MM.1S (cell line): ENCODE results near the gene SPESP1.

Experiments
- DNase-seq: peaks from one replicate; pipeline ENCODE4 v3.0.0-alpha.2; 2015
- H2AFZ ChIP-seq: fragments of 300-600 bp; sonication (generic); 2 replicates; pipeline ENCODE4 v1.6.0; 2016; ENCODE audit warnings: antibody characterized with exemption, low read length
- H3F3A ChIP-seq: fragments of 300-600 bp; sonication (generic); 2 replicates; pipeline ENCODE4 v1.6.1; 2016; ENCODE audit warnings: mild to moderate bottlenecking, antibody characterized with exemption, low read length, moderate library complexity, mixed read lengths; ENCODE audit not compliant: insufficient read depth
- H3K27ac ChIP-seq: fragments of 300-600 bp; sonication (generic); 2 replicates; pipeline ENCODE4 v1.5.1; 2016; ENCODE audit warnings: mild to moderate bottlenecking, low read length
- H3K27me3 ChIP-seq: fragments of 300-600 bp; sonication (generic); replicated peaks from 2 replicates; pipeline ENCODE4 v1.6.0; 2016; ENCODE audit warnings: low read length; ENCODE audit not compliant: insufficient read depth
- H3K36me3 ChIP-seq: fragments of 300-600 bp; sonication (generic); replicated peaks from 2 replicates; pipeline ENCODE4 v1.6.1; 2016; ENCODE audit warnings: mild to moderate bottlenecking, low read length, mixed read lengths; ENCODE audit not compliant: insufficient read depth
- H3K4me1 ChIP-seq: fragments of 300-600 bp; sonication (generic); 2 replicates; pipeline ENCODE4 v1.6.1; 2016; ENCODE audit warnings: low read length, mixed read lengths
- H3K4me2 ChIP-seq: fragments of 300-600 bp; sonication (generic); 2 replicates; pipeline ENCODE4 v1.6.0; 2016; ENCODE audit warnings: low read depth, low read length
- H3K4me3 ChIP-seq: fragments of 300-600 bp; sonication (generic); 2 replicates; pipeline ENCODE4 v1.5.1; 2016; ENCODE audit warnings: low read length, mixed read lengths
- H3K79me2 ChIP-seq: fragments of 300-600 bp; sonication (generic); 2 replicates; pipeline ENCODE4 v1.6.1; 2016; ENCODE audit warnings: mixed run types, low read length, mixed read lengths
- H3K9ac ChIP-seq: fragments of 300-600 bp; sonication (generic); 2 replicates; pipeline ENCODE4 v1.6.1; 2016; ENCODE audit warnings: low read length, mixed read lengths
- H3K9me2 ChIP-seq: fragments of 300-600 bp; sonication (generic); replicated peaks from 2 replicates; pipeline ENCODE4 v1.6.1; 2016; ENCODE audit warnings: mild to moderate bottlenecking, low read length, mixed read lengths; ENCODE audit not compliant: insufficient read depth
- H3K9me3 ChIP-seq: fragments of 300-600 bp; sonication (generic); replicated peaks from 2 replicates; pipeline ENCODE4 v1.6.1; 2016; ENCODE audit warnings: mild to moderate bottlenecking, low read length, mixed read lengths; ENCODE audit not compliant: insufficient read depth
- H4K20me1 ChIP-seq: fragments of 300-600 bp; sonication (generic); 2 replicates; pipeline ENCODE4 v1.6.1; 2016; ENCODE audit warnings: mild to moderate bottlenecking, low read length, moderate library complexity, mixed read lengths; ENCODE audit not compliant: insufficient read depth
- CTCF ChIP-seq: fragments of 300-600 bp; sonication (generic); IDR thresholded peaks from 2 replicates; pipeline ENCODE4 v1.5.1; 2016; ENCODE audit warnings: antibody characterized with exemption, low read length, mixed read lengths
- EZH2 ChIP-seq: fragments of 300-600 bp; sonication (generic); optimal IDR thresholded peaks from 2 replicates; pipeline ENCODE3; 2017; ENCODE audit warnings: low read depth, mild to moderate bottlenecking, antibody characterized with exemption, low read length, mixed read lengths
- EZH2phosphoT487 ChIP-seq: fragments of 300-600 bp; sonication (generic); IDR thresholded peaks from 2 replicates; pipeline ENCODE4 v1.6.1; 2018; ENCODE audit warnings: antibody characterized with exemption, low read length

The SPESP1 gene

GRCh38 chr15:68909601-68910100, 20.7 kb upstream of the SPESP1 start:
- TF ChIP-seq CTCF (no peak), EZH2 (no peak), EZH2phosphoT487 (no peak)
- no peak overlapping the region for H3K4me2 ChIP-seq
- no peaks in the 10 kb centered on the region for H3K4me1 ChIP-seq
- no peaks in the 10 kb centered on the region for H3K27me3 ChIP-seq
- H3K9me2 ChIP-seq = no peaks in the 10 kb centered on the region
- H4K20me1 ChIP-seq = no peaks in the 10 kb centered on the region
- no peaks in the 10 kb centered on the region for H3K36me3 ChIP-seq
- no peak overlapping the region for H3K4me3 ChIP-seq
- no peaks in the 10 kb centered on the region for H3K79me2 ChIP-seq
- no peak overlapping the region for H3K9ac ChIP-seq
- no peaks in the 10 kb centered on the region for H3K9me3 ChIP-seq
- DNase-seq = no peak
- H2AFZ ChIP-seq = no peak overlapping the region
- no peak overlapping the region for H3K27ac ChIP-seq
- no peaks in the 10 kb centered on the region for H3F3A ChIP-seq

- no peaks in the 10 kb centered on the region for H3F3A ChIP-seq
- DNase-seq = no peak
- H2AFZ ChIP-seq = no peak overlapping the region
- H3K9me2 ChIP-seq = no peaks in the 10 kb centered on the region
- H4K20me1 ChIP-seq = no peaks in the 10 kb centered on the region
- no peak overlapping the region for H3K27ac ChIP-seq
- no peaks in the 10 kb centered on the region for H3K36me3 ChIP-seq
- no peaks in the 10 kb centered on the region for H3K79me2 ChIP-seq
- H3K9me3 ChIP-seq = no peaks in the 10 kb centered on the region
- TF ChIP-seq EZH2phosphoT487 (no peak), CTCF (no peak)
- H3K4me2 ChIP-seq = no peak overlapping the region
- H3K4me3 ChIP-seq = no peak overlapping the region
- no peaks in the 10 kb centered on the region for H3K27me3 ChIP-seq
- no peak overlapping the region for H3K9ac ChIP-seq
- H3K4me1 ChIP-seq = no peaks in the 10 kb centered on the region
Observed at GRCh38 chr15:68910341-68910740, 20.0 kb upstream of the SPESP1 start.

- H3F3A ChIP-seq = no peaks in the 10 kb centered on the region
Observed at GRCh38 chr15:68910816-68911215, 19.5 kb upstream of the SPESP1 start.

More at GRCh38 chr15:68910816-68911215, 19.5 kb upstream of the SPESP1 start:
- H3K36me3 ChIP-seq = no peaks in the 10 kb centered on the region
- H3K4me1 ChIP-seq = no peaks in the 10 kb centered on the region
- no peaks in the 10 kb centered on the region for H4K20me1 ChIP-seq
- no peak overlapping the region for H2AFZ ChIP-seq
- no peaks in the 10 kb centered on the region for H3K9me2 ChIP-seq
- H3K79me2 ChIP-seq = no peaks in the 10 kb centered on the region
- no peak overlapping the region for H3K9ac ChIP-seq
- H3K27ac ChIP-seq = no peak overlapping the region
- no peak overlapping the region for H3K4me2 ChIP-seq
- TF ChIP-seq EZH2 (no peak), EZH2phosphoT487 (no peak), CTCF (no peak)
- no peaks in the 10 kb centered on the region for H3K9me3 ChIP-seq
- H3K4me3 ChIP-seq = no peak overlapping the region
- DNase-seq = no peak
- no peaks in the 10 kb centered on the region for H3K27me3 ChIP-seq
